BE2C (cell line): ENCODE measurements around the gene IPO13.

Source experiments
- DNase-seq: peaks from one replicate; pipeline ENCODE4 v3.0.0-alpha.2; 2020
- H3K27me3 ChIP-seq: fragments of 250-450 bp; sonication (Bioruptor Pico); 2 replicates; pipeline ENCODE4 v1.5.1; 2020; ENCODE audit warnings: mild to moderate bottlenecking
- H3K36me3 ChIP-seq: fragments of 250-450 bp; sonication (Bioruptor Pico); 2 replicates; pipeline ENCODE4 v1.5.1; 2020; ENCODE audit warnings: mild to moderate bottlenecking
- H3K4me1 ChIP-seq: fragments of 250-450 bp; sonication (Bioruptor Pico); 2 replicates; pipeline ENCODE4 v1.5.1; 2020
- H3K4me3 ChIP-seq: 2 replicates; pipeline ENCODE4 v1.5.1; 2011; ENCODE audit warnings: low read depth, low read length
- H3K9me3 ChIP-seq: fragments of 250-450 bp; sonication (Bioruptor Pico); 2 replicates; pipeline ENCODE4 v1.5.1; 2020
- TF ChIP-seq, protein P1 (sequence below): IDR thresholded peaks from 2 replicates; pipeline ENCODE4 v1.5.1; 2012; ENCODE audit warnings: mild to moderate bottlenecking, low read depth, low read length

IPO13 gene

DNA sequence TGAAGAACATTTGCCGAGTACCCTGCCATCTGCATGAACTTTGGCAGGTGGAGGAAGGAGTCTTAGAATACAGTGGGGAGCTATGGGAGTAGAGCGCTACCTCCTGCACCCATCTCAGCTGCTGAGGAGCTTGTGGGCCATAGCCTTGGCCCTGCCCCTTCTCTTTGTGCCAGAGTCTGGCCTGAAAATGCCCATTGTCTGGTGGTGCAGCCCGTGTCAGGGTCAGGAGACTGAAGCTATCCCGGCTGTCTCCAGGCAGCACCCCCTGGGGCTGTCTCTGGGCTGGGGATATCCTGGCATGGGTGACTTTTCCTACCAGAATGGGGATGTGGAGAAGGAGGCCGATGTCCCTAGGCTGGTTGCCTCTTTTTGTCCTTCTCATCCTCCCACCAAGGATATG, 7.3 kb downstream of the IPO13 start:
- DNase-seq: no peak
- Histone ChIP-seq H3K9me3 (no peaks in the 10 kb centered on the region), H3K36me3 (peaks cover 3% of the 10 kb centered on the region; the same call in 1 of the 2 replicates), H3K27me3 (no peaks in the 10 kb centered on the region), H3K4me1 (no peaks in the 10 kb centered on the region), H3K4me3 (no peak overlapping the region)
- TF ChIP-seq, protein P1, sequence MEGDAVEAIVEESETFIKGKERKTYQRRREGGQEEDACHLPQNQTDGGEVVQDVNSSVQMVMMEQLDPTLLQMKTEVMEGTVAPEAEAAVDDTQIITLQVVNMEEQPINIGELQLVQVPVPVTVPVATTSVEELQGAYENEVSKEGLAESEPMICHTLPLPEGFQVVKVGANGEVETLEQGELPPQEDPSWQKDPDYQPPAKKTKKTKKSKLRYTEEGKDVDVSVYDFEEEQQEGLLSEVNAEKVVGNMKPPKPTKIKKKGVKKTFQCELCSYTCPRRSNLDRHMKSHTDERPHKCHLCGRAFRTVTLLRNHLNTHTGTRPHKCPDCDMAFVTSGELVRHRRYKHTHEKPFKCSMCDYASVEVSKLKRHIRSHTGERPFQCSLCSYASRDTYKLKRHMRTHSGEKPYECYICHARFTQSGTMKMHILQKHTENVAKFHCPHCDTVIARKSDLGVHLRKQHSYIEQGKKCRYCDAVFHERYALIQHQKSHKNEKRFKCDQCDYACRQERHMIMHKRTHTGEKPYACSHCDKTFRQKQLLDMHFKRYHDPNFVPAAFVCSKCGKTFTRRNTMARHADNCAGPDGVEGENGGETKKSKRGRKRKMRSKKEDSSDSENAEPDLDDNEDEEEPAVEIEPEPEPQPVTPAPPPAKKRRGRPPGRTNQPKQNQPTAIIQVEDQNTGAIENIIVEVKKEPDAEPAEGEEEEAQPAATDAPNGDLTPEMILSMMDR: no peak

DNA sequence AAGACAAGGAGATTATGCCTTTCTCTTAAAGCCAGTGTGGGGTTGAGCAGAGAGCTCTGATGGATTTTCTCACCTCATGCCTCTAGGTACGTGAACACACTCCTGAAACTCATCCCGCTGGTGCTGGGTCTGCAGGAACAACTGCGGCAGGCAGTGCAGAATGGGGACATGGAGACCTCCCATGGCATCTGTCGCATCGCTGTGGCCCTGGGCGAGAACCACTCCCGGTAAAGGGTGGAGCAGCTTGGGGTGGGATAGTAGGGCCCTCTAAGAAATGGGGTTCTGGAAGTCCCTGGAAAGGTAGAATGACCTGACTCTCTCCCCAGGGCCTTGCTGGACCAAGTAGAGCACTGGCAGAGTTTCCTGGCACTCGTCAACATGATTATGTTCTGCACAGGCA, 9.5 kb downstream of the IPO13 start:
- Histone ChIP-seq H3K9me3 (no peaks in the 10 kb centered on the region), H3K4me1 (no peaks in the 10 kb centered on the region), H3K27me3 (no peaks in the 10 kb centered on the region), H3K4me3 (no peak overlapping the region), H3K36me3 (0 out of 2 replicates have a peak, but pooled peaks cover 3% of the 10 kb centered on the region)
- DNase-seq: no peak
- TF ChIP-seq, protein P1: no peak

DNA sequence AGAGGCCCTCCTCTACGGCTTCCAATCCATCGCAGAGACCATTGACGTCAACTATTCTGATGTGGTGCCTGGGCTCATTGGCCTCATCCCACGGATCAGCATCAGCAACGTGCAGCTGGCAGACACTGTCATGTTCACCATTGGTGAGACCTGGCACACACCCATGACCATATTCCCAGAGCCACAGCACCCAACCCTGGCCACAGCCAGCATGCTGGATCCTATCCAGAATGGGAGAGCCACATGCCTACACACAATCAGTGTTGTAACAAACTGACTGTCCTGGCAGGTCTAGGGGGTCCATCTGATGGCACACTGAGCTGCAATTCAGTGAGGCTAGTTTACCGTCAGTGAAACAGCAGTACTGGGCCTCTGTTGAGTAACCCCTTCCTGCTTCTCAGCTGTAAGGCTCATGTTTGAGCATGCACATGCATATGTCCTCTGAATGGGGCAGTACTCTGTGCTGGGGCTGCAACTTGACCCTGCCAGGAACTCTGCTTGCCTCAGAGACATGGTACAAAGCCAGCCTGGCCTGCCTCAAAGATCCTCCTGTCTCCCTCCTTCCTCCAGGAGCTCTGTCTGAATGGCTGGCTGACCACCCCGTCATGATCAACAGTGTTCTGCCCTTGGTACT, 10.8 kb downstream of the IPO13 start:
- H3K4me1 ChIP-seq: no peaks in the 10 kb centered on the region
- no peak overlapping the region for H3K4me3 ChIP-seq
- DNase-seq: no peak
- no peaks in the 10 kb centered on the region for H3K27me3 ChIP-seq
- H3K36me3 ChIP-seq: 0 out of 2 replicates have a peak, but pooled peaks cover 3% of the 10 kb centered on the region
- H3K9me3 ChIP-seq: no peaks in the 10 kb centered on the region
- TF ChIP-seq, protein P1: no peak

DNA sequence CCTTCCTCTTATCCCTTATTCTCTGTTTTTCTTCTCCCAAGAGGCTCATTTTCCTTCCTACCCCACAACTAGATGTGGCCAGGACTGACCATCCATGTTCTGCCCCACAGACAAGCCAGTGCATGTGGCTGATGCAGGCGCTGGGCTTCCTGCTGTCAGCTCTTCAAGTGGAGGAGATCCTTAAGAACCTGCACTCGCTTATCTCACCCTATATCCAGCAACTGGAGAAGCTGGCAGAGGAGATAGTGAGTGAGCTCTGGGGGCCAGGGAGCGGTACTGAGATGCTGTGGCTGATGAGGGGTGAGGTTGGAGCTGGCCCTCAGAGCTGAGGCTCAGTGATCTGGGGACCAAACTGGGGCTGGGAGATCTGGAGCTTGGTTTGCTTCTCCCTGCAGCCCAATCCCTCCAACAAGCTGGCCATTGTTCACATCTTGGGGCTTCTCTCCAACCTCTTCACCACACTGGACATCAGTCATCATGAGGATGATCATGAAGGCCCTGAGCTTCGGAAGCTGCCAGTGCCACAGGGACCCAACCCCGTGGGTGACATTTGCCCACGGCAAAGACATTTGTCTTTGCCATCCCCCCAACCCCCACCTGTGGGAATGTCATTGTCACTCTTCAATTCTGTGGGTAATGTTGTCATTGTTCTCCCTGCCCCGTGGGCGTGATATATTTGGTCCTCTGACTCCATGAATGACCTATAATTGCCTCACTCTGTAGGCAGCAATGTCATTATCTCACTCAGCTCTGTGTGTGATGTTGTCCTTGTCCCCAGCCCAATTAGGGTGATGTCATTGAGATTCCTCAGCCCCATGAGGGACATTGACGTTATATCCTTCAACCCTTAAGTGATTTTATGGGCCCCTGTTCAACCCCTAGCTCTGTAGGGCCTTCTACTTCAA, 11.9 kb downstream of the IPO13 start:
- Histone ChIP-seq H3K4me1 (no peaks in the 10 kb centered on the region), H3K27me3 (no peaks in the 10 kb centered on the region), H3K4me3 (no peak overlapping the region), H3K9me3 (no peaks in the 10 kb centered on the region), H3K36me3 (0 out of 2 replicates have a peak, but pooled peaks cover 3% of the 10 kb centered on the region)
- TF ChIP-seq, protein P1: no peak
- no peak for DNase-seq

DNA sequence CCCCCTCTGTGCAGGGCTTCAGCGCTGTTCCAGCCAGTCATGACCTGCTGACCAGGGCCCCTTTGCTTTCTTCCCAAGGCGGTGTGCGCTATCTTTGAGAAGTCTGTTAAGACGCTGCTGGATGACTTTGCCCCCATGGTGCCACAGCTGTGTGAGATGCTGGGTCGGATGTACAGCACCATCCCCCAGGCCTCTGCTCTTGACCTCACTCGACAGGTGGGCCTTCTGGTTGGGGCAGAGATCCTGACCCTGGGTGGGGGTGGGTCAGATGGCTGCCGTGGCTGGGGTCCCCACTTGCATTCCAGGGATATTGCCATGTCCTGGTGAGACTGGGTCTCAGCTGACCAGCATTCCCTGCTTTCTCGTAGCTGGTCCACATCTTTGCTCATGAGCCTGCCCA, 14.0 kb downstream of the IPO13 start:
- Histone ChIP-seq H3K4me3 (no peak overlapping the region), H3K9me3 (no peaks in the 10 kb centered on the region), H3K4me1 (no peaks in the 10 kb centered on the region), H3K27me3 (no peaks in the 10 kb centered on the region), H3K36me3 (0 out of 2 replicates have a peak, but pooled peaks cover 3% of the 10 kb centered on the region)
- no peak for DNase-seq
- TF ChIP-seq, protein P1: no peak

DNA sequence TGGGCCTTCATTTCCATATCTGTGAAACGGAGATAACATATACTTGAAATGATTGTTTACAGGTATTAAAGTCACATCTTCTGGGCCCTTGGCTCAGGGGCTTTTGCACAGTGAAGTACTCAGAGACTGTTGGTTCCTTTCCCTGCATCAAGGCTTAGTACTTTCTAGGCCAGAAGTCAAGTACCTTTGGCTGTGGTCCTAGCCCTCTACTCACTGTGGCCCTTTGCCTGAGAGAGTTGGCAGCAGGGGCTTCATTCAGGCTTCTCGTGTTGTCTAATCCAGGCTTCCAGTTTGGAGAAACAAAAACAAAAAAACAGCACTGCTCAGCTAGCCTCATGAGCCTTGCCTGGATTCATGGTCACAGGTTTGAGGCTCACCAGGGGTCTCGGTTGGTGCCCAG, 14.9 kb downstream of the IPO13 start:
- TF ChIP-seq, protein P1: no peak
- H3K4me3 ChIP-seq: no peak overlapping the region
- no peaks in the 10 kb centered on the region for H3K27me3 ChIP-seq
- no peak for DNase-seq
- no peaks in the 10 kb centered on the region for H3K9me3 ChIP-seq
- no peaks in the 10 kb centered on the region for H3K4me1 ChIP-seq
- H3K36me3 ChIP-seq: 0 out of 2 replicates have a peak, but pooled peaks cover 3% of the 10 kb centered on the region
